Activated naive CD4-positive, alpha-beta T cell treated with Interleukin-2 at 50 U/mL for 16 hours (primary cell): ENCODE results near the gene MSANTD3.
"Not testable (repeated sequence)": the region's sequence is repeated elsewhere in the genome, so short reads cannot be mapped to it uniquely, and the experiment has no call there.

Source experiments
- DNase-seq: peaks from one replicate; pipeline ENCODE4 v3.0.0-alpha.2; 2020

MSANTD3 gene, protein sequence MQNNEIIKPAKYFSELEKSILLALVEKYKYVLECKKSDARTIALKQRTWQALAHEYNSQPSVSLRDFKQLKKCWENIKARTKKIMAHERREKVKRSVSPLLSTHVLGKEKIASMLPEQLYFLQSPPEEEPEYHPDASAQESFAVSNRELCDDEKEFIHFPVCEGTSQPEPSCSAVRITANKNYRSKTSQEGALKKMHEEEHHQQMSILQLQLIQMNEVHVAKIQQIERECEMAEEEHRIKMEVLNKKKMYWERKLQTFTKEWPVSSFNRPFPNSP

DNA sequence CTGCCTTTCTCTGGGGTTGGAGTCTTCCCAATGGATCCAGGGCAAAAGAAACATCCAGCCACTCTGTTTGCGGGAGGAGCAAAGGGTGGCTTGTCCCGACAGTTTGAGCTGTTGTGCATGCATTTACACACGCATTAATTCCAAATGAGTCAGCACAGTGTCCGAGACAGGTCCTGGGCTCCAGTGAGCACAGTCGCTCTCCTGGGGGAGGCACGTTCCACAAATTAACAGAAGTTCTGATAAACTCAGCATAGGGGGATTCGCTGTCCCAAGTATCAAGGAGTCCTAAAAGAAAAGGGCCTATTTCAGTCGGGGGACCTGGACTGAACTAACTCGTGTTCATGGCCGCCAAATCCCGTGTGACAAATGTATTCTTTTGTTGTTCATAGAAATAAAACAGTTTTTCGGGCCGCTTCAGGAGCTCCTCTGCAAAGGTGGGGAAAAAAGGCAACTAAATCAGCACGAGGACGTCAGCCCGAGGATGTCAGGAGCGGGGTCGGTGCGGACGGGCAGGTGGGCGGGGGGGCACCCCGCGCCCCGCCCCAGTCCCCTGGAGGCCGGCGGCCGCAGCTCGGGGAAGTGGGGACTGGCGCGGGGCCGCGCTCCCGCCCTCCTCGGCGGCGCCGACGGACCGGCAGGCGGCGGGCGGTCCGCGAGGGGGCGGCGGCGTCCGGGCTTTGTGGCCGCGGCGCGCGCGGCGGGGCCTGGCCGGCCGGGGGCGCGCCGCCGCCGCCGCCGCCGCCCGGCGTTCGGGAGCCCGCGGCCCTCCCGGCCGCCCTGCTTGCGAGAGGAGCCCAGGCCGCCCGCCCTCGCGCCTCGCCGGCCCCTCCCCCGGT, at the start of gene MSANTD3:
MSANTD3 (plus strand) TSS at position 614 of the 836 bp plus-strand sequence. CDS start 14,796 bp downstream, outside the sequence.
- DNase-seq, result peak; percentile 62

DNA sequence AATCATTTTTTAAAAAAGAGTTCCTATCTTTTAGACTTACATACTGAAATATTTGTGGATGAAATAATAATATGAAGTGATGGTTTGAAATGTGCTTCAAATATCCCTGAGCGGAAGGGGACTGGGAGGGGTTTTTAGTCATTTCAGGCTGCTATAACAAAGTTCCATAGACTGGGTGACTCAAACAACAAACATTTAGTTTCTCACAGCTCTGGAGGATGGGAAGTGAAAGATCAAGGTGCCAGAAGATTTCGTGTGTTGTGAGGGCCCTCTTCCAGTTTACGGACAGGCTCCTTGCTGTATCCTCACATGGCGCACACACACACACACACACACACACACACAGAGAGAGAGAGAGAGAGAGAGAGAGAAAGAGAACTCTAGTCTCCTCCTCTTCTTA, 47.1 kb upstream of the MSANTD3 start:
- no peak for DNase-seq

DNA sequence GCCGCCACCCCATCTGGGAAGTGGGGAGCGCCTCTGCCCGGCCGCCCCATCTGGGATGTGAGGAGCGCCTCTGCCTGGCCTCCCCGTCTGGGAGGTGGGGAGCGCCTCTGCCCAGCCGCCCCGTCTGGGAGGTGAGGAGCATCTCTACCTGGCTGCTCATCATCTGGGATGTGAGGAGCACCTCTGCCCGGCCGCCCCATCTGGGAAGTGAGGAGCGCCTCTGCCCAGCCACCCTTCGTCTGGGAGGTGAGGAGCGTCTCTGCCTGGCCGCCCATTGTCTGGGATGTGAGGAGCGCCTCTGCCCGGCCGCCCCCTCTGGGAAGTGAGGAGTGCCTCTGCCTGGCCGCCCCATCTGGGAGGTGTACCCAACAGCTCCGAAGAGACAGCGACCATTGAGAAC, 34.0 kb upstream of the MSANTD3 start:
- DNase-seq, result not testable (repeated sequence)

DNA sequence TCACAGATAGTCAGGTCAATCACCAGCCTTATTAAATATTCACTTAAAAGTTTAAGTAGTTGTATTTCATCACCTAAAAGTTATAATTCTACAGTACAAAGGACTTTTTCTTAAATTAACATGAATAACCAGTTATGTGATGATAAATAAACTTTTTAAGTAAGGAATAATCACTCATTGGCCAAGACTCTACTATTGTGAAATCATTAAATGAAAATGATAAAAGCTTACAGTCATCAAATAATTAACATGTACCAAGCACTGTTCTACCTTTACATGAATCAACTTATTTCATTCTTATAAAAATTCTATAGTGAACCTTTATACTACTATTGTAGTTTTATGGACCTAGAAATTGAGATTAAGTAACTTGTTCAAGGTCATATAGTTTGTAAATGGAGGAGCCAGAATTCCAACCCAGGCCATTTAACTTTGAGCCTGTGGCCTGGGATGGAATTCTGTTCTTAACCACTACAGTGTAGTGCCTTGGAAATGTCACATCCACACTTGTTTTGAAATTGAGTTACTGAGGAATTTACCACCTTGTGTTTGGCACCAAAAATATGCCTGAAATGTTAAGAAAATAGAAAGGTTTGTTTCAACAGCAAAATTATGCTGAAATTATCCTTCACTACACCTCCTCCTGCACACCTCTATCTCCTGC, 32.8 kb upstream of the MSANTD3 start:
- no peak for DNase-seq

DNA sequence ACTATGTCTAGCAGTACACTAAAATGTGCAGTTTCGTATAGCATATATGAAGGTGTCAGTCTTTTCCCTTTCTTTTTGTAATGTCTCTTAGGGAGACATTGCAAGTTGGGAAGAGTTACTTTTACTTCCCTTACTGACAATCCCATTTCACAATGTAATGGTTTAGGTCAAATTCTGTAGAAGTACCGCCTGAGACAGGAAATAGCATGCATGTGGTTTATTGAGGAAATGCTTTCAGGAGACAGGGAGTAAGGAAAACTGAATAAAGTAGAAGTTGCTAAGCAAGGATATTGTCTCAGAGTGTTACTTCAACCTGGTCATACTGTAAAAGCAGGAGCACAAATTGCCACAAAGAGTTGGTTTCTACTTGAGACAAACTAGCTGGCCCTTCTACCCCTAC, 32.1 kb upstream of the MSANTD3 start:
- no peak for DNase-seq

DNA sequence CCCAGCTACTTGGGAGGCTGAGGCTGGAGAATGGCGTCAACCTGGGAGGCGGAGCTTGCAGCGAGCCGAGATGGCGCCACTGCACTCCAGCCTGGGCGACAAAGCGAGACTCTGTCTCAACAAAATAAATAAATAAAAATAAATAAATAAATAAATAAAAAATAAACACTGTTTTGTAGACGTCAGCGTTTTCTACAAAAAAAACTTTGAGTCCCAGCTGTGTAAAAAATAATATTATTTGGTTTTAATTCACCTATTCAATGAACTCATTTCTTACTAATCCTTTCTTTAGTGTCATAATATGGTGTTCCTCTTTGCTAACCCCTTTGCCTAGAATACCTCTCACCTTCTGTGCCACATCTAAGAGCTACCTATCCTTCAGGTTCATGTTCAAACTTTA, 30.2 kb upstream of the MSANTD3 start:
- DNase-seq, result no peak

DNA sequence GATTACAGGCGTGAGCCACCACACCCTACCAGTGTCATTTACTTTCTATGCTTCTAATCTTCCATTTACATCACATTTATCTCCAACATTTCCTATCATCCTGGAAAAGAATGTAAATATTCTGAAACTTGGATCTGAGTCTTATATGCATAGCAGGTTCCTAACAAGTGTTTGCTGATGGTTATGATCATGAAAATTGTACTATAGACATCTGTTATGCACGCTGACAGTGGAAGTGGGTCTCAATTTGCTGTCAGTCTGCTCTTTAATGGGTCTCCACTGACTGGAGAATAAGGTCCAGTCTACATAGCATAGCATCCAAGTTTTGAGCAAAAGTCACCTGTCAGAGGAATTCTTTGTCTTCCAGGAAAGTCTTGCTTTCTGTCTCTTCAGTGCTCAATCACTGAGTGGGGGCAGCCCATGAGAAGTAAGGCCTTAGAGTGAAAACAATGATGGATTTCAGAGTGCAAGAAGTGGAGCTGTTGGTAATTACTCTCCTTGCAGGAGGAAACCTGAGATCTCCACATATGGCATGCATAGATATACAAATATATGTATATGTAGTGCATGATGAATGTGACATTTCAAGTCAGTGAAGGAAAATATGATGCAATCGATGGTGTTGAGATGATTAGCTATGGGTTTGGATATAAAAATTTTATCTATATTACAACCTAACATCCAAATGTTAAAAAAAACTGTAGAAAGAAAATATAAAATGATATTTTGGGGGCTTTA, 29.2 kb upstream of the MSANTD3 start:
- DNase-seq, result no peak

DNA sequence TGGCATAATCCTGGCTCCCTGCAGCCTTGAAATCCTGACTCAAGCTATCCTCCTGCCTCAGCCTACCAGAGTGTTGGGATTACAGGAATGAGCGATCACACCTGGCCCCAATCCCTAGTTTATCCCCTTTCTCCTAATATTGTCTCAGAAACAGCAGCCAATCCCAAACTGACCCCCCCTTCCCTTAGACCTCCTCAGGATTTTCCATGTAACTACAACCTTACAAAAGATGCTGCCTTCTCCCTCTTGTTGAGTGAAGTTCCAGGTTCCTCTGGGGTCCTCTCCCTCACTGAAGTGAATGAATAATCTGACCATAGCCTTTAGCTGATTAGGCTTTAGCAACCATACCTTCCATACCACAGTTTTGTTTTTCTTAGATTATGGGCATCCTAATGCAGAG, 25.9 kb upstream of the MSANTD3 start:
- no peak for DNase-seq

DNA sequence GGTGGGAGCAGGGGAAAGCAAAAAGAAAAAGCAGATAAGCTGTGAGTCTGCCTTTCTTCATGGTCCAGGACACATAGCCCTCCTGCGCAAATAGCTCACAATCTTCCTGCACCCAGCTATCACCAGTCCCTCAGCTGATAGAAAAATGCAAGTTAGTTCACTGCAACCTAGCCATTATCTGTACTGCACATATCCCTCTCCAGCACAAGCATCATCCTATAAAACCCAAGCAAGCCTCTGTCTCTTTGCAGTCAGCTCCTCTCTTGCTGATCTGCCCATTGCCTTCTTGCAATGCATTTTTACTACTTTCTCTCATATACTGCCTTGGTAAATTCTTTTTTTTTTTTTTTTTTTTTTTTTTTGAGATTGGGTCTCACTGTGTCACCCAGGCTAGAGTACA, 20.0 kb upstream of the MSANTD3 start:
- DNase-seq, result no peak

DNA sequence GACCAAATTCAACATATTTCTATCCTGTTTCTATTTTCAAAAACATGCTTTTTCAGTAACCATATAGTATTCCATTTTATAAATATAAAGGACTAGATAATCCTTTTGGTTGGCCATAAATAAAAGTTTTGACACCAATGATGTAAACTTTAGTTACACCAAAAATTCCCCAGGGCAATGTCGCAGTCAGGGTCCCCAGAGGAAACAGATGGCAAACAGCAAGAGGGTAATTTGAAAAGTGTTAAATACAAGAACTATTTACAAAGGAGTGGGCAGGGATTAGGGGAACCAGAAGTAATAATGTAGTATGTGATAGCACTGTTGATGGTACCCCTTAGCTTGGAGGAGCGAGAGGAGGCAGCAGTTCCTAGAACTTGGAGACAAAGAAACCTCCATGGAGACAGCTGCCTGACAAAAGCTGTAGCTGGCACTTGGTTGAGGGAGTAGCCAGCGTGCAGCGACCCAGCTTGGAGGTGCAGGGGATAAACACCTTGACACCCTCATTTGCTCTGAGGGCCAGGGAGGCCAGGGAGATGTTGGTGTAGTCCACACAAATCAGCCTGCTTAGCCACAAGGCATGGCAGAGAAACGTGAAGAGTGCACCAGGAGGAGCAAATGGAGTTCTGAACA, 18.3 kb upstream of the MSANTD3 start:
- DNase-seq, result no peak

DNA sequence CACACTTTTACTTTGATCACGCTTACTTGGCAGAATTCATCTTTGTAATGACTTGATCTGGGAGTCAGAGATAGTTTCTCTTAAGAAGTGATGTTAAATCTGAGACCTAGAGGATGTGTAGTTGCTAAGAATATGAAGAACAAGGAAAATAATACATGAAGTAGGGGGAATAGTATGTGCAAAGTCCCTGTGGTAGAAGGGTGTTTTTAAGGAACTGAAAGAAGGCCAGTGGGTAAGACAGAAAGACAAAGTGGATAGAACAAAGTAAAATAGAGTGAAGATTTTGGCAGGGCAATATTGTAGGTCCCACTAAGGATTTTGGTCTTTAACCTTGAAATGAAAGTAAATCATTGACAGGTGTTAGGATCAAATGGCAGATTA, 17.8 kb upstream of the MSANTD3 start:
- no peak for DNase-seq

DNA sequence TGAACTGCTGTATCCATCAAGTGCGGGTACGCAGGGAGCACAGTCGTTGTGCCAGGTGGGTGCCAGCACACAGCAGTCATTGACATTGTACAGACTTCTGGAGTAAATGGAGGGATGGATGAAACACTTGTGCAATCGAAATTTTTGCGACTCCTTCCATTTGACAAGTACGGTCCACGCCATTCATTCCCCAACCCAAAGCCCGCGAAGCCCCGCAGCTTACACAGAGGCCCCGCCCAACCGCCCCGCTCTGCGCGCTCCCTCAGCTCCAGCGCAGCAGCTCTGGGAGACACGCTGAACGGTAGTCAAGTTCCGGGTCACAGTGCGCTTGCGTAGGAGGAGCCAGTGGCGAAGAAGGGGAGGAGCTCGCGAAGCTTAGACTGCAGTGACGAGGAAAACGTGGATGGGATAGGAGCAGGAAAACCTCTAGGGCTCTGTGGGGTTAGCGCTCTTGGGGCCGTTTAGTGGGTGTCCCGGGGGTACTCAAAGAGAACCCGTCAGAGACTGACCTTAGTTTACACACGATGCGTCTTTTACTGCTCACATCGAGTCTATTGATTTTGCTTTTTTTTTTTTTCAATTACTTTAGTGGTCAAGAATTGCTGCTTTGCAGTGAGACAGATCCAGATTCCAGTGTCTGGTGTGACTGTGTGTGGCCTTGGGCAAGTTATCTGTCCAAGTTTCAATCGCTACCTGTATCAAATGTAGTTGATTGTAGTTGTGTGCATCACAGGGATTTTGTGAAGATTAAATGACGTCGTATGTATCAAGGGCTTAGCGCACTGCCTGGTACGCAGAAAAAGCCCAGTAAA, 15.3 kb upstream of the MSANTD3 start:
- peak; percentile 88 for DNase-seq

DNA sequence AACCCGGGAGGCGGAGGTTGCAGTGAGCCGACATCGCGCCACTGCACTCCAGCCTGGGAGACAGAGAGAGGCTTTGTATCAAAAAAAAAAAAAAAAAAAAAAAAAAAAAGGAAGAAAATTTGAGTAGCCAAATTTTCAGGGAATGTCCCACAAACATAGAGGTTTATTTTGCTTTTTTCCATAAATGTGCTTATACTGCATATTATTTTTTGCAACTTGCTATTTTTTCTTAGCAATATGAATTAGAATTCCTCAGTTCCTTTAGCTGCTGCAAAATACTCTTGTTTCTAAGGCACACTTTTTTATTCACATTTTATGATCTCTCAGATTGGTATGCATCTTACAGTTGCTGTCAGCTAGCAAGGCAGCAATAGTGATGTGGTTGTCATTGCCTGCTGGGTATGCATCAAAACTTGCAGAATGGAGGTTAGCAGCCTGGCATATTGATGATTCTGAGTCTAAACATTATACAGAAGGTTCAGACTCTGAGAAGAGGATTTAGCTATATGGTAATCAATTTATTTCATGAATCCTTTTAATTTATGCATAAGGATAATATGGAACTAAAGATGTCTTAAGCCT, 13.0 kb upstream of the MSANTD3 start:
- DNase-seq, result no peak

DNA sequence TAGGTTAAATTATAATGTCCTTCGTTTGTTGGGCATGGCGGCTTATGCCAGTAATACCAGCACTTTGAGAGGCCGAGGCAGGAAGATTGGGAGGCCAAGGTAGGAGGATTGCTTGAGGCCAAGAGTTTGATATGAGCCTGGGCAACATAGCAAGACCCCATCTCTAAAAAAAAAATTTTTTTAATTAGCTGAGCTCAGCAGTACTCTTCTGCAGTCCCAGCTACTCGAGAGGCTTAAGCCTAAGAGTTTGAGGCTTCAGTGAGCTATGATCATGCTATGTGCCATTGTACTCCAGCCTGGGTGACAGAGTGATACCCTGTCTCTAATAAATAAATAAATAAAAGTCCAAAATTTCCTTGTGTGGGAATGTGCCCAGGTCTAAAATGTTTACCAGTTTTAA, 9.1 kb upstream of the MSANTD3 start:
- no peak for DNase-seq

DNA sequence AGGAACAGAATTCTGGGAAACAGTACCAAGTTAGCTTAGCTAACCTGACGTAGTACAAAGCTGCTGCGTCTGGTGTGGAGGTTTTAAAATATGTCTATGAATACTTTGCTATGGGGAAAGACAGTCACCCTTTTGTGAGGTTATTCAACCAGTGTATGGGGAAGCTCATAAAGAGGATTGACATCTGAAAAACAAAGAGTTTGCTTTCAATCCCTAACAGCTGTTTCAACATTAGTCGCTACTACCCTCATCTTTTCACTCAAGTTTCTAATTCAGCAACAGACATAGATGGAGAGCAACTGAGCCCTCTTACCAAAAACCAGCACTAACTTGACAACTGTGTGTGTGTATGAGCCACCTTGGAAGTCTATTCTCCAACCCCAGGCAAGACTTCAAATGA, 7.8 kb upstream of the MSANTD3 start:
- no peak for DNase-seq

DNA sequence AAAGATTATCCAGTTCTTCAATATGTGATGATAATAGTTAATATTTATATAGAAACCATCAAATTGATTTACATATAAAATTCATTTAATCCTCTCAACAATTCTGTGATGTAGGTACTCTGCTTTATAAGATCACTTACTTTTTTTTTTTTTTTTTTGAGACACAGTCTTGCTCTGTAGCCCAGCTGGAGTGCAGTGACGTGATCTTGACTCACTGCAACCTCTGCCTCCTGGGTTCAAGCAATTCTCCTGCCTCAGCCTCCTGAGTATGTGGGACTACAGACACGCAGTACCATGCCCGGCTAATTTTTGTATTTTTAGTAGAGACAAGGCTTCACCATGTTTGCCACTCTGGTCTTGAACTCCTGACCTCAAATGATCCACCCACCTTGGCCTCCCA, 5.8 kb upstream of the MSANTD3 start:
- not testable (repeated sequence) for DNase-seq

DNA sequence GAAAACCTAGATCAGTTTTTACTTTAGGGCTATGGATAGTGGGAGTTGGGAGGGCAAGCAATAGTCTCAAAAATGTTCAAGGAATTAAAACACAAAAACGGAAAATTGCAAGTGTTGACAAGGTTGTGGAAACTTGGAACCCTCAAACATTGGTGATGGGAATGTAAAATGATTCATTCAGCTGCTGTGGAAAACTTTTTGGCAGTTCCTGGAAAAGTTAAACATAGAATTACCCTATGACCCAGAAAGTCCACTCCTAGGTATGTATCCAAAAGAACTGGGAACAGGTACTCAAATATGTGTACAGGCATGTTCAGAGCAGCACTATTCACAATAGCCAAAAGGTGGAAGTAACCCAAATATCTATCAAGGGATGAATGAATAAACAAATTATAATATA, 1.2 kb upstream of the MSANTD3 start:
- DNase-seq, result no peak

DNA sequence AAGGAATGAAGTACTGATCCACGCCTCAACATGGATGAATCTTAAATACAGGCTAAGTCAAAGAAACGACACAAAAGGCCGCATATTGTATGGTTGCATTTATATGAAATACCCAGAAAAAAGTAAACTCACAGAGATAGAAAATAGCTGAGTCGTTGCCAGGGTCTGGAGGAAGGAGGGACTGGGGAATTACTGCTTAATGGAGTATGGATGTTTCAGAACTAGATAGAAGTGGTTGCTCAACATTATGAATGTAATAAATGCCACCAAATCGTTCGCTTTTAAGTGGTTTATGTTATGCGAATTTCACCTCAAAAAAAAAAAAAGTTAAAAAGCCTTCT, 784 bp upstream of the MSANTD3 start:
- DNase-seq, result no peak

DNA sequence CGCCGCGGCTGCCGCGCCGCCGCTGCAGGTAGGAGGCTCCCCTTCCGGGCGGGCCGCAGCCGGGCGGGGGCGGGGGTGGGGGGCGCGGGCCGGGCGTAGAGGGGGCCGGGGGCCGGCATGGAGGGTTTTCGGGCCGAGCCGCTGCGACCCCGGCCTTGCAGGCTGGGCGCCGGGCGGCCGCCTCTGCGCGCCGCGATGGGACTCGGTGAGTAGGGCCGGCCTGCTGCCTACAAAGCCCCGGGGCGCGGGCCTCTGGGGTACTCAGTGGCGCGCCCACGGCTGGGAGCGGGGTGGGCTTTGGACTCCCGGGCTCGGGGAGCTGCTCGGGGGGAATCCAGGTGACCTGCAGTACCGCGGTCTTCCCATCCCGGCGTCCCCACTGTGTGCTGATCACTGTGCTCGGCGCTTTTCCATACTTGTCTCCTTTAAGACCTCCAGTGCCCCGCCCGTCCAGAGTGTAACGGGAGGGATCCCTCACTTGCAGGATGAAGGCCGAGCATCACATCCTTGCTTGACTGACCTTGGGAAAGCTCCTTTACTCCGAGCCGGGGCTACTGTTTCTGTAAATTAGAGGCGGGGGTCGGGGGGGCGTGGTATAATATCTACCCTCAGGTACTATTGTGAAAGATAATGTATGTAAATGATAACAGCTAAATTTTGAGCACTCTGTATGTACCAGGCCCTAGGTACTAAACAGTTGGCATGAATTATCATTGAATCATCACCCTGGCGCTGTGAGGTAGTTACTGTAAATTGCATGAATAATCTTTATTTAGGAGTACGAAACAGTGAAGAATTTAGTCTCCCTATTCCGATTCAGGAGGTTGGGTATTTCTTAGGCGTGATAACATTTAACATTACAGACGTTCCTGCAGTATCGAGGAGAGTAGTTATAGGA, 672 bp downstream of the MSANTD3 start:
- no peak for DNase-seq

DNA sequence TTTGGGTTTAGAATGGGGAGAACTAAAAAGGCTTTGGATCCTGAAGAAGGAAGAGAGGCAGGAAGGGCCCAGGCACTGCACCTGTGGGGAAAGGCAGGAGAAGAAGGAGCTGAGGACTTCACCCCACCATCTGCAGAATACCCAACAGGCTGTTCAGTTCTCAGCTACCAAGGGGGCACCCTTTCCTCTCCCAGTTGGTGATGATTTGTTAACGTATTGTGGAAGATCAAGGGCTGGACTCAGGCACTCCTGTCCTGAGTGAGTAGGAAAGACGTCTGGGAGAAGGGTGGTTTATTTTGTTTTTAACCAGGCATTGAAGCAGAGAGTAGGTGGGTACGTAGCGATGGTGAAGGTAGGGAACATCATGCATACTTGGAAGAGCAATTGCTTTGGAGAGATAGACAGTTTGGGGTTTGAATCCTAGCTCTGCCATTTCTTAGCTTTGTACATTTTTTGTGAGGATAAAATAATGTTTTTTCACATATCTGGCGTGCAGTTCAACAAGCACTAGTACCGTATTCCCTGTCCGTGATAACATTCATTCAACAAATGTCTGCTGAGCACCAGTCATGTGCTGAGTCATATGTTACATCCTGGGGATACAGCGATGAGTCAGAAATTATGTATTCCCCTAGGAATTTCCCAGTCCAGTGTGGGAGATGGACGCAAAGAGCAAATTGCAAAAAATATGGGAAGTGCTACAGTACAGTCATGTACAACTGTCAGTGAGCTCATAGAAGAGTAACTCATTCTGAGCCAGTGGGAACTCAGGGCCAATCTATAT, 2.1 kb downstream of the MSANTD3 start:
- DNase-seq, result no peak
